OCI-LY1 (cell line): ENCODE results near the gene COL1A2.

Experiments used
- H2AFZ ChIP-seq: fragments of 200-600 bp; sonication (generic), shearing (Covaris generic); 2 replicates; pipeline ENCODE4 v1.6.0; 2014; ENCODE audit warnings: antibody characterized with exemption, mild to moderate bottlenecking, low read length
- H3F3A ChIP-seq: fragments of 200-600 bp; sonication (generic), shearing (Covaris generic); 2 replicates; pipeline ENCODE4 v1.6.0; 2014; ENCODE audit warnings: mild to moderate bottlenecking, antibody characterized with exemption, low read length, moderate library complexity; ENCODE audit not compliant: insufficient read depth
- H3K27ac ChIP-seq: fragments of 200-600 bp; sonication (generic); 2 replicates; pipeline ENCODE4 v1.5.1; 2014; ENCODE audit warnings: low read length, mixed run types, mild to moderate bottlenecking, low read depth; ENCODE audit not compliant: poor library complexity, severe bottlenecking
- H3K27me3 ChIP-seq: fragments of 200-600 bp; sonication (generic); 2 replicates; pipeline ENCODE4 v1.6.0; 2014; ENCODE audit warnings: antibody characterized with exemption, mild to moderate bottlenecking, low read length, moderate library complexity; ENCODE audit not compliant: insufficient read depth
- H3K36me3 ChIP-seq: fragments of 200-600 bp; sonication (generic); 2 replicates; pipeline ENCODE4 v1.6.1; 2014; ENCODE audit warnings: mild to moderate bottlenecking, antibody characterized with exemption, low read length, moderate library complexity, mixed read lengths; ENCODE audit not compliant: insufficient read depth
- H3K4me1 ChIP-seq: fragments of 200-600 bp; sonication (generic); 2 replicates; pipeline ENCODE4 v1.5.1; 2014; ENCODE audit warnings: mild to moderate bottlenecking, low read length, moderate library complexity; ENCODE audit not compliant: insufficient read depth, severe bottlenecking
- H3K4me2 ChIP-seq: fragments of 200-600 bp; sonication (generic), shearing (Covaris generic); 2 replicates; pipeline ENCODE4 v1.6.1; 2014; ENCODE audit warnings: low read length
- H3K4me3 ChIP-seq: fragments of 200-600 bp; sonication (generic); 2 replicates; pipeline ENCODE4 v1.5.1; 2014; ENCODE audit warnings: low read length, low read depth, mild to moderate bottlenecking, mixed read lengths; ENCODE audit not compliant: poor library complexity, severe bottlenecking
- H3K79me2 ChIP-seq: fragments of 200-600 bp; shearing (Covaris generic); 2 replicates; pipeline ENCODE4 v1.6.1; 2016; ENCODE audit warnings: mixed run types, low read length, mixed read lengths; ENCODE audit not compliant: insufficient read depth
- H3K9ac ChIP-seq: fragments of 200-600 bp; sonication (generic), shearing (Covaris generic); 2 replicates; pipeline ENCODE4 v1.6.1; 2014; ENCODE audit warnings: mild to moderate bottlenecking, low read length, mixed read lengths
- H3K9me2 ChIP-seq: fragments of 200-600 bp; sonication (generic), shearing (Covaris generic); 2 replicates; pipeline ENCODE4 v1.6.1; 2014; ENCODE audit warnings: low read depth, mild to moderate bottlenecking, low read length, mixed read lengths
- H3K9me3 ChIP-seq: fragments of 200-600 bp; shearing (Covaris generic); 2 replicates; pipeline ENCODE4 v1.6.1; 2014; ENCODE audit warnings: low read length, mixed read lengths
- H4K20me1 ChIP-seq: fragments of 200-600 bp; sonication (generic), shearing (Covaris generic); 2 replicates; pipeline ENCODE4 v1.6.0; 2016; ENCODE audit warnings: mild to moderate bottlenecking, low read length; ENCODE audit not compliant: insufficient read depth
- CTCF ChIP-seq: fragments of 200-600 bp; sonication (generic), shearing (Covaris generic); IDR thresholded peaks from 2 replicates; pipeline ENCODE4 v1.5.1; 2017; ENCODE audit warnings: mild to moderate bottlenecking, antibody characterized with exemption, low read length, moderate library complexity, mixed read lengths
- EZH2 ChIP-seq: fragments of 200-600 bp; sonication (generic), shearing (Covaris generic); IDR thresholded peaks from 2 replicates; pipeline ENCODE4 v1.8.0; 2017; ENCODE audit warnings: borderline replicate concordance, mixed run types, mild to moderate bottlenecking, antibody characterized with exemption, low read length, moderate library complexity, mixed read lengths

COL1A2 gene

GRCh38 chr7:94393246-94394108 lies 1.2 kb upstream of the COL1A2 start:
- Histone ChIP-seq H3K4me3 (no peak overlapping the region), H3K27ac (no peak overlapping the region), H3K4me1 (no peaks in the 10 kb centered on the region), H3K36me3 (no peaks in the 10 kb centered on the region), H2AFZ (no peak overlapping the region), H3K9ac (no peak overlapping the region), H4K20me1 (no peaks in the 10 kb centered on the region), H3K9me2 (no peaks in the 10 kb centered on the region), H3K27me3 (no peaks in the 10 kb centered on the region), H3K9me3 (no peaks in the 10 kb centered on the region), H3K79me2 (no peaks in the 10 kb centered on the region), H3K4me2 (no peak overlapping the region), H3F3A (no peaks in the 10 kb centered on the region)
- TF ChIP-seq EZH2 (no peak), CTCF (no peak)

GRCh38 chr7:94394109-94394436 lies 622 bp upstream of the COL1A2 start:
- no peak overlapping the region for H3K27ac ChIP-seq
- H2AFZ ChIP-seq = no peak overlapping the region
- no peaks in the 10 kb centered on the region for H3K36me3 ChIP-seq

GRCh38 chr7:94395141-94396036 lies 694 bp downstream of the COL1A2 start:
- peak; percentile 88 for TF ChIP-seq CTCF
- no peak for TF ChIP-seq EZH2
- no peak overlapping the region for H3K4me2 ChIP-seq
- no peak overlapping the region for H2AFZ ChIP-seq
- H3F3A ChIP-seq = no peaks in the 10 kb centered on the region
- no peak overlapping the region for H3K9ac ChIP-seq
- no peaks in the 10 kb centered on the region for H3K27me3 ChIP-seq
- no peak overlapping the region for H3K27ac ChIP-seq
- H4K20me1 ChIP-seq = no peaks in the 10 kb centered on the region
- no peak overlapping the region for H3K4me3 ChIP-seq
- no peaks in the 10 kb centered on the region for H3K4me1 ChIP-seq
- no peaks in the 10 kb centered on the region for H3K79me2 ChIP-seq
- no peaks in the 10 kb centered on the region for H3K9me3 ChIP-seq
- no peaks in the 10 kb centered on the region for H3K9me2 ChIP-seq
- no peaks in the 10 kb centered on the region for H3K36me3 ChIP-seq

More at GRCh38 chr7:94394109-94394436, 622 bp upstream of the COL1A2 start:
- no peaks in the 10 kb centered on the region for H4K20me1 ChIP-seq
- TF ChIP-seq EZH2 (no peak), CTCF (no peak)
- H3K9ac ChIP-seq = no peak overlapping the region
- H3K4me2 ChIP-seq = no peak overlapping the region
- no peaks in the 10 kb centered on the region for H3K9me3 ChIP-seq
- no peak overlapping the region for H3K4me3 ChIP-seq
- no peaks in the 10 kb centered on the region for H3K4me1 ChIP-seq
- no peaks in the 10 kb centered on the region for H3K79me2 ChIP-seq
- H3F3A ChIP-seq = no peaks in the 10 kb centered on the region
- H3K27me3 ChIP-seq = no peaks in the 10 kb centered on the region
- H3K9me2 ChIP-seq = no peaks in the 10 kb centered on the region
